HG03442 (cell line): ENCODE data around the gene NCLN.
"Not testable (repeated sequence)": the region's sequence is repeated elsewhere in the genome, so short reads cannot be mapped to it uniquely, and the experiment has no call there.

ENCODE experiments used
- ATAC-seq: cut with Tn5 transposase; IDR thresholded peaks from one replicate; pipeline ENCODE4 v1.9.1; 2021; ENCODE audit warnings: mild to moderate bottlenecking, moderate library complexity; ENCODE audit not compliant: unreplicated experiment

The NCLN gene

GRCh38 chr19:3185461-3186159, at the start of gene NCLN:
Gene NCLN, plus strand, starts transcription at chr19:3185930. Its CDS starts 101 bp downstream, at chr19:3186031.
- ATAC-seq = peak; percentile 65

DNA sequence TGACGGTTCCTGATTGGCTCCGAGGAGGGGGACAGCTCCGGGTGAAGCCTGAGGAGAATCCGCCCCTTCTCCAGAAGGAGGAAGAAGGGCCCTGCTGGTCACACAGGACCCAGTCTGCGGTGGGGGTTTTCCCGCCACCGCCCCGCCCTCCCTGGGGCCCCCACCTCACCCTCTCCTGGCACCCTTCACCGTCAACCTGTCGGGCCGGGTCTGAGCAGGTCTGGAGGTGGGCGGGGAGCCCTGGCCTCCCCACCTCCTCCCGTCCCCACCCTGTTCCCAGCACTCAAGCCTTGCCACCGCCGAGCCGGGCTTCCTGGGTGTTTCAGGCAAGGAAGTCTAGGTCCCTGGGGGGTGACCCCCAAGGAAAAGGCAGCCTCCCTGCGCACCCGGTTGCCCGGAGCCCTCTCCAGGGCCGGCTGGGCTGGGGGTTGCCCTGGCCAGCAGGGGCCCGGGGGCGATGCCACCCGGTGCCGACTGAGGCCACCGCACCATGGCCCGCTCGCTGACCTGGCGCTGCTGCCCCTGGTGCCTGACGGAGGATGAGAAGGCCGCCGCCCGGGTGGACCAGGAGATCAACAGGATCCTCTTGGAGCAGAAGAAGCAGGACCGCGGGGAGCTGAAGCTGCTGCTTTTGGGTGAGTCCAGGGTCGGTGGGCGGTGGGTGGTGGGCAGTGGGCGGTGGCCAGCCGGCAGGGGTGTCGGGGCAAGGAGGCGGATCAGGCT, 49.6 kb upstream of the NCLN start, which contains the start of gene GNA15:
GNA15 (plus strand) TSS at position 73 of the 723 bp plus-strand sequence; CDS start at position 491, 418 bp downstream.
- no peak for ATAC-seq

DNA sequence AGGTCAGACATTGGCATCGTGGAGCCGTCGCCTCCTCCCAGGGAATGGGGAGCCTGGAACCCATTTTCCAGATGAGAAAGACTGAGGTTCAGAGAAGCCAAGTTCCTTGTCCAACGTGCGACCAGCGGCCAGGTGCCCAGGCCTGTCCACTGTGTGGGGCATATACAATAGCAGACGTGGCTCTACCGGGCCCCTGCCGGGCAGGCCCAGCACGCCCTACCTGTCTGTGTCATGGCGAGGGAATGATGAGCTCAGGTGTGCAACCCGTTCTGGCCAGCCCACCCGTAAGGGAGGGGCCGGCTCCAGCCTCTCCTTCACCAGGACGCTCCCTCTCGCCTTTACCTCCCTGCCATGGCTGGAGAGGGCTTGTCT, 49.1 kb upstream of the NCLN start:
- ATAC-seq = no peak

DNA sequence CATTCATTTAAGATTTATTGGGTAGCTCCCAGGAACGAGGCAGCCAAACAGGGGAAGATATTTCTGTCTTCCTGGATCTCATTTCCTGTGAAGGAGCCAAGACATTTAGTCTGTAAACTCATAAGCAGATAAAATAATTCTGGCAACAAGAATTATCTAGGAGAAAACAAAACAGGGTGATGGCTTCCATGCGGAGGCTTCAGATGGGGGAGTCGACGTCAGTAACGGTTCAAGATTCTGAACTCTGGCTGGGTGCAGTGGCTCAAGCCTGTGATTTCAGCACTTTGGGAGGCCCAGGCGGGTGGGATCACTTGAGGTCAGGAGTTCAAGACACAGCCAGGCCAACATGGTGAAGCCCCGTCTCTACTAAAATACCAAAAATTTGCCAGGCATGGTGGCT, 48.6 kb upstream of the NCLN start:
- ATAC-seq = no peak

DNA sequence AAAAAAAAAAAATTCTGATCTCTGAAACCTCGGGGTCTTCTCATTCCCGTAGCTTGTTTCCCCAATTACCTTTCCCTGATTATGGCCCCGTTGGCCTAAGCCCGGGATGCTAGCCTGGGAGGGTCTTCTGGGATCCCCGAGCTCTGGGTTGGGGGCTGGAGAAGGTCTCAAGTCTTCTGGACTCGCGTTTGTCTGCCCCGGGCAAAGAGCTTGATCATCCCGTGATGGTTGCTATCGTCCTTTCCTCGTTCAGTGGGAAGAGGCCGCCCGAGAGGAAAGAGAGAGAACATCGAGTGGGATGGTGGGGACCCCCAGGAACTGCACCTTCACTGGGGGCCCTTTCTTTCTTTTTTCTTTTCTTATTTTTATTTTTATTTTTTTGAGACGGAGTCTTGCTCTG, 47.5 kb upstream of the NCLN start:
- ATAC-seq = no peak

GRCh38 chr19:3140667-3141038, 45.1 kb upstream of the NCLN start:
- no peak for ATAC-seq

DNA sequence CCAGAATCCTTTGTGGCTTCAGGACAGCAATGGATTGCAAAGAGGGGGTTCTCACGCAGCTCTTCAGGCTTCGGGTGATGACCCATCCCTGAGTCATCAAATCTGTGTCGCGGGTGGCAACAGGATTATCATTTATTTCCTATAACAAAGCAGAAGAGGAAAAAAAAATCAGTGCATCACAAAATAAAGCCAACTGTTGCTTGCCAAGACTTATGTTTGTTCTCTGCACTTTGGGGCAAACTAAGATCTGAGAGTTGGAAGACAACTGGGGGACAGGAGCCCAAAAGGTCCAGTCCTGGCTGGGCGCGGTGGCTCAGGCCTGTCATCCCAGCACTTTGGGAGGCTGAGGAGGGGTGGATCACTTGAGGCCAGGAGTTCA, 43.4 kb upstream of the NCLN start:
- ATAC-seq = no peak

DNA sequence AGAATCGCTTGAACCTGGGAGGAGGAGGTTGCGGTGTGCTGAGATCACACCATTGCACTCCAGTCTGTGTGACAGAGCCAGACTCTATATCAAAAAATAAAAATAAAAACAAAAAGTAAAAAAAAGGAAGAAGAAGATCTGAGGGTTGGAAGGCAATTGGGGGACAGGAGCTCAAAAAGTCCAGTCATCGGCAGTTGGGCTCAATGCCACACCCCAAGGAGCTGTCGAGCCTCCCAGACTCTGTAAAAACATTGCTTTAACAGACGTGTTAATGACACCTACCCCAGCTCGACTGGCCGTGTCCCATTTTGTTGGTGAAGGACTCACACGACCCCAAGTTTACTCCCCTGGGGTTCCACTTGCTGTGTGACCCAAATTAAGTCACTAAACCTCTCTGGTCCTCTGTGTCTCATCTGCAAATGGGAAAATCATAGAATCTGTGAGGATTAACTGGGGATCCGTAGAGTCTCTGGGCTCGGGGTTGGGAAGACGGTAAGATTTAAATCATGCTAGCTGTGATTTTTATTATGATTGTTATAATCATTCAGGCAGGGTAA, 42.9 kb upstream of the NCLN start:
- no peak for ATAC-seq

- no peak for ATAC-seq
Measured at GRCh38 chr19:3145909-3146676, 39.6 kb upstream of the NCLN start.

DNA sequence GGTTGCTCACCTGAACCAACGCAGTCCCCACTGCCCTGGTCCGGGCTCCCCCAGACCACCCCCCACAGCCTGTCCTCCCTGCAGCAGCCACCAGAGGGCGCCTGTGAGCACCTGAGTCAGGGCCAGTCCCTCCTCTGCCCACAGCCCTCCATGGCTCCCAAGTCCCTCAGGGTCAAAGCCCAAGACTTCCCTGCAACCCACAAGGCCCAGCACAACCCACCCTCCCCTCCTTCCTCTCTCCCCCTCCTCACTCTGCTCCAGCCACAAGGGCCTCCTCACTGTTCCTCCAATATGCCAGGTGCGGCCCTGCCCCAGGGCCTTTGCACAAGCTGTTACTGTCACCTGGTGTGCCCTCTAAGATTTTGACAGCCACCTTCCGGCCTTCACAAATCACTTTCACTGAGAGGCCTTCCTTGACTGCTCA, 39.0 kb upstream of the NCLN start:
- no peak for ATAC-seq

DNA sequence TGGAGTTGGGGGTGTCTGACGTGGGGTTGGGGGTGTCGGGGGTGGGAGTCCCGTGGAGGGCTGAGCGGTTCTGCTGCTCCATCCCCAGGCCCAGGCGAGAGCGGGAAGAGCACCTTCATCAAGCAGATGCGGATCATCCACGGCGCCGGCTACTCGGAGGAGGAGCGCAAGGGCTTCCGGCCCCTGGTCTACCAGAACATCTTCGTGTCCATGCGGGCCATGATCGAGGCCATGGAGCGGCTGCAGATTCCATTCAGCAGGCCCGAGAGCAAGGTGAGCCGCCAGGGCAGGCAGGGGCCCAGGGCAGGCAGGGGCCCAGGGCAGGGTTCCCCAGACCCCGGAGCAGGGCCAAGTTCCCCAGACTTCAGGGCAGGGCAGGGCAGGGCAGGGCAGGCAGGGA, 37.2 kb upstream of the NCLN start:
- ATAC-seq = no peak

DNA sequence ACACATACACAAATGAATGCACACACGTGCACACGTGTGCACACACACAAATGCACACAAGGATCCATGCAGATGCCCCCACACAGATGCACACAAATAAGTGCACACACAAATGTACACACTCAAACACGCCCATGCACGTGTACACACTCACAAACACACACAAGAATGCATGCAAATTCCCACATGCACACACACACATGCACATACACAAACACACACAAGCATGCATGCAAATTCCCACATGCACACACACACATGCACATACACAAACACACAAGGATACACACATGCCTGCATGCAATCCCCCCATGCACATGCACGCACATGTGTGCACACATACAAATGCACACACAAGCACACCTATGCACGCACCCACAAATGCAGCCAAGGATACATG, 36.6 kb upstream of the NCLN start:
- no peak for ATAC-seq

- ATAC-seq = no peak
Measured at GRCh38 chr19:3149526-3150505, 35.9 kb upstream of the NCLN start.

GRCh38 chr19:3150739-3151329, 34.9 kb upstream of the NCLN start:
- no peak for ATAC-seq

- no peak for ATAC-seq
Measured at GRCh38 chr19:3151563-3152418, 33.9 kb upstream of the NCLN start.

- no peak for ATAC-seq
Measured at GRCh38 chr19:3152419-3152780, 33.3 kb upstream of the NCLN start.

DNA sequence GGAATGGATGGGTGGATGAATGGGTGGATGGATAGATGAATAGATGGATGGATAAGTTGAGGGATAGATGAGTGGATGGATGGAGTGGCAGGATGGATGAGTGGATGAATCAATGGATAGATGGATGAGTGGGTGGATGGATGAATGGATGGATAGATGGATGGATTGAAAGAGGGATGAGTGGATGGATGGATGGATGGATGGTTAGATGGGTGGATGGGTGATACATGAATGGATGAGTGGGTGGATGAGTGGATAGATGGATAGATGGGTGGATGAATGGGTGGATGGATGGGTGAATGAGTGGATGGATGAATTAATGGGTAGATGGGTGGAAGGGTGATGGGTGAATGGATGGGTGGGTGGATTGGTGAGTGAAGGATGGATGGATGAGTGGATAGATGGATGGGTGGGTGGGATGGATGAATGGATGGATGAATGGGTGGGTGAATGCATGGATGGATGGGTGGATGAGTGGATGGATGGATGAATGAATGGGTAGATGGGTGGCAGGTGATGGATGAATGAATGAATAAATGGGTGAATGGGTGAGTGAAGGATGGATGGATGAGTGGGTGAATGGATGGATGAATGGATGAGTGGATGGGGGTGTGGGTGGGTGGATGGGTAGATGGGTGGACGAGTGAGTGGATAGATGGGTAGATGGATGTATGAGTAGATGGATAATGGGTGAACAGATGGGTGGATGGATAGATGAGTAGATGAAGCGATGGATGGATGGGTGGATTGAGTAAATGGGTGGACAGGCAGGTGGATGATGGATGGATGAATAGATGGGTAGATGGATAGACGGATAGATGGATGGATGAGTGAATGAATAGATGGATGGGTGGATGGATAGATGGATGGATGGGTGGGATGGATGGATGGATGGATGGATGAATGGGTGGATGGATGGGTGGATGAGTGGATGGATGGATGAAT, 32.2 kb upstream of the NCLN start:
- no peak for ATAC-seq

DNA sequence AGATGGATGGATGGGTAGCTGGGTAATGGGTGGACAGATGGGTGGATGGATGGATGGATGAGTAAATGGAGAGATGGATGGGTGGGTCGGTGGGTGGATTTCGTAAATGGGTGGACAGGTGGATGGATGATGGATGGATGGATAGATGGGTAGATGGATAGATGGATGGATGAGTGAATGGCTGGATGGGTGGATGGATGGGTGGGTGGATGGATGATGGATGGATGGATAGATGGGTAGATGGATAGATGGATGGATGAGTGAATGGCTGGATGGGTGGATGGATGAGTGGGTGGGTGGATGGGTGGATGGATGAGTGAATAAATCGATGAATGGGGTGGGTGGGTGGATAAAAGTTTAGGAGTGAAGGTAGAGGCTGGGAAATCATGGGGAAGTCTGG, 31.3 kb upstream of the NCLN start:
- ATAC-seq = not testable (repeated sequence)
